ENCODE results near the gene CHIT1. TPM values are rescaled to one million over a fixed set of nuclear protein-coding genes. Genes with fewer than 3 reads are reported as not detected.

Gene CHIT1
- total and polyA plus RNA-seq, 2 of the 8 experiments (the other 6 are each of a cell fraction or from before 2014, with no cell fraction given): not detected

- TF ChIP-seq, protein P1, sequence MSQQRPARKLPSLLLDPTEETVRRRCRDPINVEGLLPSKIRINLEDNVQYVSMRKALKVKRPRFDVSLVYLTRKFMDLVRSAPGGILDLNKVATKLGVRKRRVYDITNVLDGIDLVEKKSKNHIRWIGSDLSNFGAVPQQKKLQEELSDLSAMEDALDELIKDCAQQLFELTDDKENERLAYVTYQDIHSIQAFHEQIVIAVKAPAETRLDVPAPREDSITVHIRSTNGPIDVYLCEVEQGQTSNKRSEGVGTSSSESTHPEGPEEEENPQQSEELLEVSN (IDR thresholded peaks at IDR 0.05): no peak
- TF ChIP-seq SP1 (IDR thresholded peaks at IDR 0.05; ENCODE audit: low read depth, low read length) (no peak), CEBPB (IDR thresholded peaks at IDR 0.05; ENCODE audit: low read depth, low read length) (no peak), GTF2F1 (IDR thresholded peaks at IDR 0.05; ENCODE audit: borderline replicate concordance, low read depth, low read length) (no peak), HDAC2 (IDR thresholded peaks at IDR 0.05; ENCODE audit: borderline replicate concordance in 1 of 2, low read depth in 2 of 2, low read length in 2 of 2) (no peak), SRF (IDR thresholded peaks at IDR 0.05; ENCODE audit: low read depth, low read length) (no peak), TAF7 (optimal IDR thresholded peaks at IDR 0.05; ENCODE audit: borderline replicate concordance, low read depth, low read length) (no peak)
These were observed 53.6 kb downstream of the CHIT1 start (continued) for GRCh38 chr1:203175827-203176241.

Data from H1 (cell line).